GM18951 (cell line): Measurements from ENCODE around the gene SELL.
"Not testable (repeated sequence)": the region's sequence is repeated elsewhere in the genome, so short reads cannot be mapped to it uniquely, and the experiment has no call there.

Experiments
- POLR2A ChIP-seq: IDR thresholded peaks from 4 replicates; pipeline ENCODE4 v1.6.1; 2011; ENCODE audit warnings: mild to moderate bottlenecking; ENCODE audit not compliant: insufficient read length, insufficient read depth; ENCODE audit errors: extremely low read depth
- in situ Hi-C: fragments of 300-500 bp; cut with MboI; formaldehyde crosslinking; loops from one replicate; pipeline ENCODE4 v1.12.0; 2022; ENCODE audit warnings: low sequenced_read_pairs, mixed read lengths, inconsistent platforms; ENCODE audit not compliant: unreplicated experiment

The SELL gene

GRCh38 chr1:169696273-169697100 is 14.9 kb downstream of the SELL start:
- in situ Hi-C loops: no loop called here
- peak; percentile 21 for TF ChIP-seq POLR2A

GRCh38 chr1:169694304-169695075 is 16.9 kb downstream of the SELL start:
- TF ChIP-seq POLR2A: no peak
- in situ Hi-C loops: no loop called here

GRCh38 chr1:169692756-169693460 is 18.5 kb downstream of the SELL start:
- in situ Hi-C loops: no loop called here
- no peak for TF ChIP-seq POLR2A

- in situ Hi-C loops: no loop called here
Observed at GRCh38 chr1:169690489-169690888, 20.9 kb downstream of the SELL start.

GRCh38 chr1:169689395-169689794 is 22.0 kb downstream of the SELL start:
- in situ Hi-C loops: no loop called here
- no peak for TF ChIP-seq POLR2A

More at GRCh38 chr1:169690489-169690888, 20.9 kb downstream of the SELL start:
- TF ChIP-seq POLR2A: no peak

- in situ Hi-C loops: not testable (repeated sequence)
Observed at GRCh38 chr1:169688377-169688776, 23.0 kb downstream of the SELL start.

GRCh38 chr1:169683661-169684060 is 27.8 kb downstream of the SELL start:
- in situ Hi-C loops: no loop called here
- TF ChIP-seq POLR2A: no peak

GRCh38 chr1:169683168-169683567 is 28.3 kb downstream of the SELL start:
- in situ Hi-C loops: not testable (repeated sequence)

- TF ChIP-seq POLR2A: no peak
- in situ Hi-C loops: no loop called here
Observed at GRCh38 chr1:169682071-169682470, 29.3 kb downstream of the SELL start.

- TF ChIP-seq POLR2A: no peak
- in situ Hi-C loops: no loop called here
Observed at GRCh38 chr1:169681140-169681539, 30.3 kb downstream of the SELL start.

- in situ Hi-C loops: no loop called here
- no peak for TF ChIP-seq POLR2A
Observed at GRCh38 chr1:169680377-169681019, 30.9 kb downstream of the SELL start.

GRCh38 chr1:169679692-169680091 is 31.7 kb downstream of the SELL start:
- in situ Hi-C loops: no loop called here

GRCh38 chr1:169676001-169676400 is 35.4 kb downstream of the SELL start:
- in situ Hi-C loops: no loop called here
- TF ChIP-seq POLR2A: no peak

More at GRCh38 chr1:169679692-169680091, 31.7 kb downstream of the SELL start:
- no peak for TF ChIP-seq POLR2A
